ENCODE measurements around the gene HSPB6. TPM values are rescaled to one million over a fixed set of nuclear protein-coding genes. Genes with fewer than 3 reads are reported as not detected.

Gene HSPB6, protein sequence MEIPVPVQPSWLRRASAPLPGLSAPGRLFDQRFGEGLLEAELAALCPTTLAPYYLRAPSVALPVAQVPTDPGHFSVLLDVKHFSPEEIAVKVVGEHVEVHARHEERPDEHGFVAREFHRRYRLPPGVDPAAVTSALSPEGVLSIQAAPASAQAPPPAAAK
- 0.43 and 0.60 TPM in 2 replicates for total RNA-seq (ENCODE audit: low replicate concordance)
- long read RNA-seq, result 0 reads

DNA sequence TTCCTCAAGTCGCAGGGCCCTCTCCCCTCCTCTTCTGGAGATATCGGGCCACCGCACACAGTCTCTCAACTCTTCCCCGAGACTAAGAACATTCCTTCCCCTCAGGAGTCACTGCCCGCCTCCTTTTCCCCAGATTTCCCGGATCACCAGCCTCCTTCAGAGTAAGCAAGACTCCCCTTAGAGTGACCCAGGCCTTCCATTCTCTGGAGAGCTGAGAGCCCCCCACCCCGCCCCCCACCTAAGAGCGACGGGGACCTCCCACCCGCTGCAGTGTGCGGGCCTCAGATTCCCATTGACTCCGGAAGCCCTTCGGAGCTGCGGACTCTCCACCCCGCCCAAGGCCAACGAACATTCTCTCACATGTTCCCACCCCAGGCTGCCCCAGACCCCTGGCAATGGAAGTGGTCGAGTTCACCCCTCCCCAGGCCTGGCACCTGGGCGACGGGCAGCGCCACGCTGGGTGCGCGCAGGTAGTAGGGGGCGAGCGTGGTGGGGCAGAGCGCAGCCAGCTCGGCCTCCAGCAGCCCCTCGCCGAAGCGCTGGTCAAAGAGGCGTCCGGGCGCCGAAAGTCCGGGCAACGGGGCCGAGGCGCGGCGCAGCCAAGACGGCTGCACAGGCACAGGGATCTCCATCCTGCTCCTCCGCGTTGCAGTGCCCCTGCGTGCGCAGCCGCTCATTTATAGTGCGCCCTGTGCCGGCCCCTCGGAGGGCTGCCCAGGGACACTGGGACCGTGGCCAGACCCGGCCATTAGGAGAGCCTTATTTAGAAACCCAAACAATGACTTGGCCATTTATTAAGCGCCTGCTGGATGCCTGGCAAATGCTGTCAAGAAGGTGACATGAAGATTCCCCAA is at the start of gene HSPB6:
Gene HSPB6, minus strand, starts transcription at position 653 of the 854 bp plus-strand sequence. Its CDS starts 21 bp downstream, at position 632.
- Mint-ChIP-seq H3K4me3 (peak within 1 kb of the TSS; percentile 99), H3K27ac (peak within 1 kb of the TSS; percentile 97), H3K4me1 (ENCODE audit: unreplicated experiment) (peaks cover 9% of the 10 kb centered on the region), H3K9me3 (no peaks in the 10 kb centered on the region), H3K27me3 (peaks cover 14% of the 10 kb centered on the region), H3K36me3 (peaks cover 4% of the 10 kb centered on the region)
- TF ChIP-seq, protein P1, sequence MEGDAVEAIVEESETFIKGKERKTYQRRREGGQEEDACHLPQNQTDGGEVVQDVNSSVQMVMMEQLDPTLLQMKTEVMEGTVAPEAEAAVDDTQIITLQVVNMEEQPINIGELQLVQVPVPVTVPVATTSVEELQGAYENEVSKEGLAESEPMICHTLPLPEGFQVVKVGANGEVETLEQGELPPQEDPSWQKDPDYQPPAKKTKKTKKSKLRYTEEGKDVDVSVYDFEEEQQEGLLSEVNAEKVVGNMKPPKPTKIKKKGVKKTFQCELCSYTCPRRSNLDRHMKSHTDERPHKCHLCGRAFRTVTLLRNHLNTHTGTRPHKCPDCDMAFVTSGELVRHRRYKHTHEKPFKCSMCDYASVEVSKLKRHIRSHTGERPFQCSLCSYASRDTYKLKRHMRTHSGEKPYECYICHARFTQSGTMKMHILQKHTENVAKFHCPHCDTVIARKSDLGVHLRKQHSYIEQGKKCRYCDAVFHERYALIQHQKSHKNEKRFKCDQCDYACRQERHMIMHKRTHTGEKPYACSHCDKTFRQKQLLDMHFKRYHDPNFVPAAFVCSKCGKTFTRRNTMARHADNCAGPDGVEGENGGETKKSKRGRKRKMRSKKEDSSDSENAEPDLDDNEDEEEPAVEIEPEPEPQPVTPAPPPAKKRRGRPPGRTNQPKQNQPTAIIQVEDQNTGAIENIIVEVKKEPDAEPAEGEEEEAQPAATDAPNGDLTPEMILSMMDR (conservative IDR thresholded peaks at IDR 0.05), result no peak
- DNase-seq (ENCODE audit: extremely low spot score, unreplicated experiment), result no peak

DNA sequence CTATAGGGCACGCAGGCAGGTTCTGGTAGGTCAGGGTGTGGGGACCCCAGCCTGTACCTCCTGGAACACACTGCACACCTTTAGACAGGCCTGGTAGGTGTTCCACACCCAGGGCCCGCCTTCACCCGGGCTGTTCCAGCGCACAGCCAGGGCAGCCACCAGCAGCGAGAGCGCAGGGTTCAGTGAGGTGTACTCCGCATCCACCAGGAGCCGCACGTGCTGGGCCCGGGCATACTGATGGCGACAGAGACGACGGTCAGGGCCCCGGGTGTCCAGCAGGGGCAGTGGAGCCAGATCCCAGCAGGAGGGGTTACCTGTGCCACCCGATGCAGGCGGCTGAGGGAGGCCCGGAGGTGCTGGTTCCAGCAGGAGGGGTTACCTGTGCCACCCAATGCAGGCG is 49.8 kb upstream of the HSPB6 start:
- Mint-ChIP-seq H3K27ac (no peak overlapping the region), H3K9me3 (no peaks in the 10 kb centered on the region), H3K4me1 (ENCODE audit: unreplicated experiment) (no peaks in the 10 kb centered on the region), H3K4me3 (no peak overlapping the region), H3K27me3 (peaks cover 27% of the 10 kb centered on the region), H3K36me3 (no peaks in the 10 kb centered on the region)
- DNase-seq (ENCODE audit: extremely low spot score, unreplicated experiment), result no peak
- TF ChIP-seq, protein P1 (conservative IDR thresholded peaks at IDR 0.05), result no peak

- Mint-ChIP-seq H3K4me1 (ENCODE audit: unreplicated experiment) (no peaks in the 10 kb centered on the region), H3K36me3 (no peaks in the 10 kb centered on the region), H3K4me3 (no peak overlapping the region), H3K27me3 (peaks cover 22% of the 10 kb centered on the region), H3K9me3 (no peaks in the 10 kb centered on the region), H3K27ac (no peak overlapping the region)
- no peak for DNase-seq (ENCODE audit: extremely low spot score, unreplicated experiment)
- TF ChIP-seq, protein P1 (conservative IDR thresholded peaks at IDR 0.05), result no peak
Observed at GRCh38 chr19:35805526-35806102, 48.8 kb upstream of the HSPB6 start.

GRCh38 chr19:35801828-35802227 is 45.0 kb upstream of the HSPB6 start:
- no peaks in the 10 kb centered on the region for H3K36me3 Mint-ChIP-seq
- TF ChIP-seq, protein P1 (conservative IDR thresholded peaks at IDR 0.05), result no peak
- H3K4me3 Mint-ChIP-seq, result no peak overlapping the region
- no peak for DNase-seq (ENCODE audit: extremely low spot score, unreplicated experiment)
- H3K27ac Mint-ChIP-seq, result no peak overlapping the region
- H3K9me3 Mint-ChIP-seq, result no peaks in the 10 kb centered on the region
- peaks cover 26% of the 10 kb centered on the region for H3K27me3 Mint-ChIP-seq
- no peaks in the 10 kb centered on the region for H3K4me1 Mint-ChIP-seq (ENCODE audit: unreplicated experiment)

GRCh38 chr19:35797663-35798062 is 40.8 kb upstream of the HSPB6 start:
- Mint-ChIP-seq H3K36me3 (no peaks in the 10 kb centered on the region), H3K4me1 (ENCODE audit: unreplicated experiment) (no peaks in the 10 kb centered on the region), H3K4me3 (no peak overlapping the region), H3K27me3 (peaks cover 42% of the 10 kb centered on the region), H3K9me3 (no peaks in the 10 kb centered on the region), H3K27ac (no peak overlapping the region)
- no peak for DNase-seq (ENCODE audit: extremely low spot score, unreplicated experiment)
- TF ChIP-seq, protein P1 (conservative IDR thresholded peaks at IDR 0.05), result no peak
